Neural cell (in vitro differentiated cells): ENCODE data around the gene OR2L13. TPM values are rescaled to one million over a fixed set of nuclear protein-coding genes. Genes with fewer than 3 reads are reported as not detected.

Source experiments
- H2AFZ ChIP-seq: fragments of 200-600, 300-800 bp; sonication (generic), shearing (Covaris generic); 2 replicates; pipeline ENCODE4 v1.6.0; 2014; ENCODE audit warnings: low read depth, mild to moderate bottlenecking, antibody characterized with exemption, low read length, moderate library complexity
- H3F3A ChIP-seq: fragments of 200-600 bp; shearing (Covaris generic); 2 replicates; pipeline ENCODE4 v1.6.1; 2016; ENCODE audit warnings: mild to moderate bottlenecking, moderate library complexity, mixed read lengths, antibody characterized with exemption, low read length; ENCODE audit not compliant: insufficient read depth, poor library complexity, severe bottlenecking
- H3K27ac ChIP-seq: fragments of 200-600, 300-800 bp; sonication (generic), shearing (Covaris generic); 2 replicates; pipeline ENCODE4 v1.5.1; 2014; ENCODE audit warnings: mild to moderate bottlenecking, low read length, moderate library complexity
- H3K27me3 ChIP-seq: fragments of 300-800, 200-600 bp; sonication (generic), shearing (Covaris generic); 2 replicates; pipeline ENCODE4 v1.6.0; 2014; ENCODE audit warnings: mild to moderate bottlenecking, low read depth, low read length, moderate library complexity; ENCODE audit not compliant: insufficient read depth
- H3K36me3 ChIP-seq: fragments of 300-800, 200-600 bp; sonication (generic), shearing (Covaris generic); 2 replicates; pipeline ENCODE4 v1.5.1; 2014; ENCODE audit warnings: mild to moderate bottlenecking, antibody characterized with exemption, low read length, moderate library complexity; ENCODE audit not compliant: insufficient read depth
- H3K4me2 ChIP-seq: fragments of 300-800, 200-600 bp; sonication (generic), shearing (Covaris generic); 2 replicates; pipeline ENCODE4 v1.6.0; 2014; ENCODE audit warnings: mild to moderate bottlenecking, low read length
- H3K4me3 ChIP-seq: fragments of 300-800, 200-600 bp; sonication (generic), shearing (Covaris generic); 2 replicates; pipeline ENCODE4 v1.5.1; 2014; ENCODE audit warnings: mild to moderate bottlenecking, low read length, moderate library complexity
- H3K79me2 ChIP-seq: fragments of 200-600 bp; shearing (Covaris generic); replicated peaks from 2 replicates; pipeline ENCODE4 v1.6.0; 2014; ENCODE audit warnings: mild to moderate bottlenecking, low read length, moderate library complexity; ENCODE audit not compliant: insufficient read depth
- H3K9ac ChIP-seq: fragments of 300-800, 200-600 bp; sonication (generic), shearing (Covaris generic); 2 replicates; pipeline ENCODE4 v1.6.1; 2016; ENCODE audit warnings: mild to moderate bottlenecking, low read length, mixed read lengths
- H3K9me2 ChIP-seq: fragments of 200-600 bp; shearing (Covaris generic); 2 replicates; pipeline ENCODE4 v1.6.1; 2016; ENCODE audit warnings: mild to moderate bottlenecking, low read length, mixed read lengths; ENCODE audit not compliant: insufficient read depth
- H3K9me3 ChIP-seq: fragments of 200-600, 300-800 bp; sonication (generic), shearing (Covaris generic); 2 replicates; pipeline ENCODE4 v1.6.1; 2016; ENCODE audit warnings: mild to moderate bottlenecking, mixed run types, low read length, moderate library complexity, mixed read lengths
- H4K20me1 ChIP-seq: fragments of 200-600 bp; shearing (Covaris generic); 2 replicates; pipeline ENCODE4 v1.6.1; 2016; ENCODE audit warnings: mild to moderate bottlenecking, mixed run types; ENCODE audit not compliant: insufficient read depth
- CTCF ChIP-seq: fragments of 450-650 bp; IDR thresholded peaks from 2 replicates; pipeline ENCODE4 v1.5.1; 2014; ENCODE audit warnings: antibody characterized with exemption, mild to moderate bottlenecking, moderate library complexity; ENCODE audit not compliant: poor library complexity, severe bottlenecking
- EP300 ChIP-seq: fragments of 450-650 bp; conservative IDR thresholded peaks from 2 replicates; pipeline ENCODE4 v1.6.1; 2014; ENCODE audit warnings: antibody characterized with exemption, mild to moderate bottlenecking, moderate library complexity; ENCODE audit not compliant: poor library complexity, severe bottlenecking
- EZH2 ChIP-seq: fragments of 200-600, 300-800 bp; shearing (Covaris generic), sonication (generic); IDR thresholded peaks from 2 replicates; pipeline ENCODE4 v1.6.1; 2014; ENCODE audit warnings: antibody characterized with exemption, low read length, borderline replicate concordance, mild to moderate bottlenecking; ENCODE audit not compliant: insufficient read depth, poor library complexity, severe bottlenecking
- MXI1 ChIP-seq: fragments of 450-650 bp; conservative IDR thresholded peaks from 2 replicates; pipeline ENCODE4 v1.6.1; 2014; ENCODE audit warnings: antibody characterized with exemption, mild to moderate bottlenecking; ENCODE audit not compliant: poor library complexity, severe bottlenecking
- POLR2AphosphoS5 ChIP-seq: IDR thresholded peaks from 2 replicates; pipeline ENCODE4 v1.6.1; 2012
- RAD21 ChIP-seq: fragments of 450-650 bp; conservative IDR thresholded peaks from 2 replicates; pipeline ENCODE4 v1.6.1; 2014; ENCODE audit warnings: antibody characterized with exemption, mild to moderate bottlenecking, moderate library complexity
- REST ChIP-seq: IDR thresholded peaks from 2 replicates; pipeline ENCODE4 v1.6.1; 2012; ENCODE audit warnings: borderline replicate concordance
- SMC3 ChIP-seq: fragments of 450-650 bp; conservative IDR thresholded peaks from 2 replicates; pipeline ENCODE4 v1.6.1; 2014; ENCODE audit warnings: antibody characterized with exemption, mild to moderate bottlenecking, moderate library complexity; ENCODE audit not compliant: poor library complexity
- TAF1 ChIP-seq: IDR thresholded peaks from 2 replicates; pipeline ENCODE4 v1.6.1; 2012; ENCODE audit warnings: low read depth
- polyA plus RNA-seq: library from polyadenylated mRNA; depleted of rRNA; stranded (reverse); fragments of >200 nt; gene quantifications from 2 replicates; pipeline ENCODE4 v1.2.3, GENCODE V29; 2014

Gene OR2L13
- polyA plus RNA-seq, 1 donor from 2014 or later: 1.2 TPM

- Histone ChIP-seq H3K9me3 (no peaks in the 10 kb centered on the region), H3K4me3 (no peak within 1 kb of the TSS), H3K9me2 (no peaks in the 10 kb centered on the region), H3K27me3 (no peaks in the 10 kb centered on the region), H3K79me2 (no peaks in the 10 kb centered on the region), H3K4me2 (no peak within 1 kb of the TSS), H3F3A (no peaks in the 10 kb centered on the region), H2AFZ (no peak within 1 kb of the TSS), H3K27ac (no peak within 1 kb of the TSS), H3K9ac (no peak within 1 kb of the TSS), H4K20me1 (no peaks in the 10 kb centered on the region), H3K36me3 (no peaks in the 10 kb centered on the region)
- TF ChIP-seq TAF1: no peak
- TF ChIP-seq SMC3: no peak
- TF ChIP-seq MXI1: no peak
- no peak for TF ChIP-seq POLR2AphosphoS5
- TF ChIP-seq REST: no peak
- no peak for TF ChIP-seq CTCF
- no peak for TF ChIP-seq EZH2
- no peak for TF ChIP-seq RAD21
- no peak for TF ChIP-seq EP300
Measured at GRCh38 chr1:248046536-248046935, 48.4 kb upstream of the OR2L13 start, which contains the start of gene OR2L3. TSS of gene OR2L3 (plus strand) at chr1:248046836. CDS start at chr1:248060682, 13,846 bp downstream.

- Histone ChIP-seq H3K4me3 (no peak overlapping the region), H4K20me1 (no peaks in the 10 kb centered on the region), H3K9ac (no peak overlapping the region), H3K4me2 (no peak overlapping the region), H2AFZ (no peak overlapping the region), H3K27me3 (no peaks in the 10 kb centered on the region), H3F3A (no peaks in the 10 kb centered on the region), H3K36me3 (no peaks in the 10 kb centered on the region), H3K27ac (no peak overlapping the region), H3K9me2 (no peaks in the 10 kb centered on the region), H3K79me2 (no peaks in the 10 kb centered on the region), H3K9me3 (no peaks in the 10 kb centered on the region)
- no peak for TF ChIP-seq REST
- TF ChIP-seq TAF1: no peak
- TF ChIP-seq SMC3: no peak
- no peak for TF ChIP-seq MXI1
- TF ChIP-seq EP300: no peak
- no peak for TF ChIP-seq RAD21
- no peak for TF ChIP-seq CTCF
- no peak for TF ChIP-seq POLR2AphosphoS5
- TF ChIP-seq EZH2: no peak
Measured at GRCh38 chr1:248047008-248047407, 48.0 kb upstream of the OR2L13 start.
